ELF-1 (cell line): ENCODE results near the gene ITGA3.

Experiments
- DNase-seq: peaks from one replicate; pipeline ENCODE4 v3.0.0-alpha.2; 2016; ENCODE audit warnings: low read depth, low spot score

Gene ITGA3

GRCh38 chr17:50070908-50071680 is 15.2 kb downstream of the ITGA3 start:
- DNase-seq = no peak

- DNase-seq = no peak
Measured at GRCh38 chr17:50071692-50072091, 15.8 kb downstream of the ITGA3 start.

- no peak for DNase-seq
Measured at GRCh38 chr17:50072130-50072529, 16.2 kb downstream of the ITGA3 start.

GRCh38 chr17:50072925-50073324 is 17.0 kb downstream of the ITGA3 start:
- no peak for DNase-seq

- DNase-seq = no peak
Measured at GRCh38 chr17:50074227-50074626, 18.3 kb downstream of the ITGA3 start.

GRCh38 chr17:50075446-50076032 is 19.6 kb downstream of the ITGA3 start:
- no peak for DNase-seq

GRCh38 chr17:50076221-50076590 is 20.3 kb downstream of the ITGA3 start:
- no peak for DNase-seq

- peak; percentile 69 for DNase-seq
Measured at GRCh38 chr17:50076591-50077235, 20.8 kb downstream of the ITGA3 start.

- no peak for DNase-seq
Measured at GRCh38 chr17:50078430-50078829, 22.5 kb downstream of the ITGA3 start.

- DNase-seq = peak; percentile 80
Measured at GRCh38 chr17:50079334-50080095, 23.6 kb downstream of the ITGA3 start.

GRCh38 chr17:50080096-50080480 is 24.2 kb downstream of the ITGA3 start:
- no peak for DNase-seq

- DNase-seq = no peak
Measured at GRCh38 chr17:50080827-50081226, 24.9 kb downstream of the ITGA3 start.

- DNase-seq = no peak
Measured at GRCh38 chr17:50081757-50082156, 25.8 kb downstream of the ITGA3 start.

GRCh38 chr17:50087246-50087911 is 31.5 kb downstream of the ITGA3 start:
- peak; percentile 95 for DNase-seq

- DNase-seq = no peak
Measured at GRCh38 chr17:50087912-50088405, 32.0 kb downstream of the ITGA3 start.

- DNase-seq = no peak
Measured at GRCh38 chr17:50088952-50089825, 33.3 kb downstream of the ITGA3 start.

- no peak for DNase-seq
Measured at GRCh38 chr17:50090071-50090470, 34.2 kb downstream of the ITGA3 start.

GRCh38 chr17:50090971-50091917 is 35.3 kb downstream of the ITGA3 start:
- DNase-seq = no peak

GRCh38 chr17:50091918-50092285 is 36.0 kb downstream of the ITGA3 start:
- no peak for DNase-seq
